ENCODE data around the gene LRRC10.

- TF ChIP-seq POLR2A (IDR thresholded peaks at IDR 0.05; ENCODE audit: low read length) (no peak), GATA1 (IDR thresholded peaks at IDR 0.05; ENCODE audit: low read depth, low read length) (no peak)
These were observed at the start of gene LRRC10 for GRCh38 chr12:69610729-69611128.
